Gastroesophageal sphincter (tissue), 3 donors: ENCODE measurements around the gene OR4S2.

Experiments
- EP300 ChIP-seq: sonication (generic); formaldehyde crosslinking; IDR thresholded peaks from one replicate; pipeline ENCODE4 v1.6.1; 2017; ENCODE audit warnings: antibody characterized with exemption, mild to moderate bottlenecking
- POLR2A ChIP-seq, 2 donors: fragments of 450-650 bp; IDR thresholded peaks; one replicate each; pipeline ENCODE4 v1.6.1; 2017; ENCODE audit warnings: antibody characterized with exemption in 2 of 2, mild to moderate bottlenecking in 2 of 2, moderate library complexity in 1 of 2
- TF ChIP-seq, protein P1 (sequence below), 4 experiments: fragments of 200-600 bp in 2 of 4; fragments of 450-650 bp in 2 of 4; sonication (generic) in 1 of 4; IDR thresholded peaks; one replicate each; pipeline ENCODE4 v1.5.1; 2017 to 2019; ENCODE audit warnings: antibody characterized with exemption in 4 of 4, mild to moderate bottlenecking in 2 of 4, moderate library complexity in 2 of 4

DNA sequence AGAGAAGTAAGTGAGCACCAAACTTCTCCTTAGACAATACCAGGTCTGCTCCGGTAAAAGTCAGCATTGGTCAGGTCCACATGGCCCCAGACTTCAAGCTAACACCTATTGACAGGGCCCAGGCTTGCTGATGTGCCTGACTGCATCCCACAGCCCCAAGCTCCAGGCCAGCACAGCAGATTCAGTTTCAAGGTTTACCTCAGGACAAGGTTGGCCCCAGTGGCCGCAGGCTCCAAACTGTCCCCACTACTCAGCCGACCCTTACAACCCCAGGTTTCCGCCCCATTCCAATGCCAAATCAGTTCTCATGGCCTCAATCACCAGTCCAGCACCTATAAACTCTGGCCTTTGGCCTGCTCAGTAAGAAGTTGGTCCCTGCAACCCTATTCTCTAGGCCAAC lies 53.3 kb downstream of the OR4S2 start:
- TF ChIP-seq, protein P1, sequence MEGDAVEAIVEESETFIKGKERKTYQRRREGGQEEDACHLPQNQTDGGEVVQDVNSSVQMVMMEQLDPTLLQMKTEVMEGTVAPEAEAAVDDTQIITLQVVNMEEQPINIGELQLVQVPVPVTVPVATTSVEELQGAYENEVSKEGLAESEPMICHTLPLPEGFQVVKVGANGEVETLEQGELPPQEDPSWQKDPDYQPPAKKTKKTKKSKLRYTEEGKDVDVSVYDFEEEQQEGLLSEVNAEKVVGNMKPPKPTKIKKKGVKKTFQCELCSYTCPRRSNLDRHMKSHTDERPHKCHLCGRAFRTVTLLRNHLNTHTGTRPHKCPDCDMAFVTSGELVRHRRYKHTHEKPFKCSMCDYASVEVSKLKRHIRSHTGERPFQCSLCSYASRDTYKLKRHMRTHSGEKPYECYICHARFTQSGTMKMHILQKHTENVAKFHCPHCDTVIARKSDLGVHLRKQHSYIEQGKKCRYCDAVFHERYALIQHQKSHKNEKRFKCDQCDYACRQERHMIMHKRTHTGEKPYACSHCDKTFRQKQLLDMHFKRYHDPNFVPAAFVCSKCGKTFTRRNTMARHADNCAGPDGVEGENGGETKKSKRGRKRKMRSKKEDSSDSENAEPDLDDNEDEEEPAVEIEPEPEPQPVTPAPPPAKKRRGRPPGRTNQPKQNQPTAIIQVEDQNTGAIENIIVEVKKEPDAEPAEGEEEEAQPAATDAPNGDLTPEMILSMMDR (IDR thresholded peaks at IDR 0.05), result no peak
- no peak for TF ChIP-seq POLR2A (IDR thresholded peaks at IDR 0.05)
- TF ChIP-seq EP300, result no peak
